Measurements from ENCODE around the gene PCLAF.

DNA sequence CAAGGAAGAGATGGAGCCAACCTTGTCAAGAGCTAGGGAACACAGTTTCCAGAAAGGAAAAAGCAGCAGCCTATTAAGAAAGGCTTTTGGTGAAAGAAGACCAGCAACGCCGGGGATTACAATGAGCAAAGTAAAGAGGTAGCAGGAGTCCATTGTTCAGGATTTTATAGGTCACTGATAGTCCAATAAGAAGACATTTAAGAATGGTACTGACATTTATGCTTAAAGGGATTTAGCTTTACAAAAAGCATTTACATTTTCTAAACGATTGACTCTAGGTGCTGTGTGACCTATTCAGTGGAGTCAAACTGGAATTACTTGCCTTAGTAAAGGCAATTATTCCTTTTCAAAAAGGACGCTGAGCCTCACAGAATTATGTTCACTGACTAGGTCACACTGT, 66.0 kb downstream of the PCLAF start:
- TF ChIP-seq, protein P1, sequence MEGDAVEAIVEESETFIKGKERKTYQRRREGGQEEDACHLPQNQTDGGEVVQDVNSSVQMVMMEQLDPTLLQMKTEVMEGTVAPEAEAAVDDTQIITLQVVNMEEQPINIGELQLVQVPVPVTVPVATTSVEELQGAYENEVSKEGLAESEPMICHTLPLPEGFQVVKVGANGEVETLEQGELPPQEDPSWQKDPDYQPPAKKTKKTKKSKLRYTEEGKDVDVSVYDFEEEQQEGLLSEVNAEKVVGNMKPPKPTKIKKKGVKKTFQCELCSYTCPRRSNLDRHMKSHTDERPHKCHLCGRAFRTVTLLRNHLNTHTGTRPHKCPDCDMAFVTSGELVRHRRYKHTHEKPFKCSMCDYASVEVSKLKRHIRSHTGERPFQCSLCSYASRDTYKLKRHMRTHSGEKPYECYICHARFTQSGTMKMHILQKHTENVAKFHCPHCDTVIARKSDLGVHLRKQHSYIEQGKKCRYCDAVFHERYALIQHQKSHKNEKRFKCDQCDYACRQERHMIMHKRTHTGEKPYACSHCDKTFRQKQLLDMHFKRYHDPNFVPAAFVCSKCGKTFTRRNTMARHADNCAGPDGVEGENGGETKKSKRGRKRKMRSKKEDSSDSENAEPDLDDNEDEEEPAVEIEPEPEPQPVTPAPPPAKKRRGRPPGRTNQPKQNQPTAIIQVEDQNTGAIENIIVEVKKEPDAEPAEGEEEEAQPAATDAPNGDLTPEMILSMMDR (IDR thresholded peaks at IDR 0.05) = no peak
- TF ChIP-seq POLR2A (IDR thresholded peaks at IDR 0.05) = no peak

Data from body of pancreas (tissue), 4 donors.